Measurements from ENCODE around the gene GALNT17. TPM values are rescaled to one million over a fixed set of nuclear protein-coding genes. Genes with fewer than 3 reads are reported as not detected.

GALNT17 gene
- total RNA-seq, 1 donor from 2014 or later = 2.7 TPM

- Mint-ChIP-seq H3K36me3 (peaks cover 15% of the 10 kb centered on the region), H3K4me3 (no peak overlapping the region), H3K4me1 (peaks cover 3% of the 10 kb centered on the region), H3K27me3 (ENCODE audit: low read depth) (no peaks in the 10 kb centered on the region), H3K9me3 (peaks cover 31% of the 10 kb centered on the region), H3K27ac (no peak overlapping the region)
- TF ChIP-seq CTCF (IDR thresholded peaks at IDR 0.05; ENCODE audit: unreplicated experiment) = no peak
- DNase-seq (ENCODE audit: low spot score in 2 of 2, unreplicated experiment in 2 of 2) = no peak
Observed at GRCh38 chr7:71221049-71221448, 89.1 kb downstream of the GALNT17 start.

- no peak for TF ChIP-seq CTCF (IDR thresholded peaks at IDR 0.05; ENCODE audit: unreplicated experiment)
- peaks cover 31% of the 10 kb centered on the region for H3K9me3 Mint-ChIP-seq
- peaks cover 3% of the 10 kb centered on the region for H3K4me1 Mint-ChIP-seq
- peaks cover 15% of the 10 kb centered on the region for H3K36me3 Mint-ChIP-seq
- no peak overlapping the region for H3K4me3 Mint-ChIP-seq
- no peak overlapping the region for H3K27ac Mint-ChIP-seq
- no peak for DNase-seq (ENCODE audit: low spot score in 2 of 2, unreplicated experiment in 2 of 2)
- H3K27me3 Mint-ChIP-seq (ENCODE audit: low read depth) = no peaks in the 10 kb centered on the region
Observed at GRCh38 chr7:71221549-71221948, 89.6 kb downstream of the GALNT17 start.

GRCh38 chr7:71227126-71227525, 95.2 kb downstream of the GALNT17 start:
- H3K36me3 Mint-ChIP-seq = no peaks in the 10 kb centered on the region
- H3K4me3 Mint-ChIP-seq = no peak overlapping the region
- peaks cover 22% of the 10 kb centered on the region for H3K9me3 Mint-ChIP-seq
- H3K4me1 Mint-ChIP-seq = no peaks in the 10 kb centered on the region
- H3K27ac Mint-ChIP-seq = no peak overlapping the region
- no peak for TF ChIP-seq CTCF (IDR thresholded peaks at IDR 0.05; ENCODE audit: unreplicated experiment)
- no peaks in the 10 kb centered on the region for H3K27me3 Mint-ChIP-seq (ENCODE audit: low read depth)
- DNase-seq (ENCODE audit: low spot score in 2 of 2, unreplicated experiment in 2 of 2) = no peak

GRCh38 chr7:71229148-71229547, 97.2 kb downstream of the GALNT17 start:
- H3K4me1 Mint-ChIP-seq = no peaks in the 10 kb centered on the region
- H3K4me3 Mint-ChIP-seq = no peak overlapping the region
- no peak for DNase-seq (ENCODE audit: low spot score in 2 of 2, unreplicated experiment in 2 of 2)
- no peak overlapping the region for H3K27ac Mint-ChIP-seq
- peaks cover 19% of the 10 kb centered on the region for H3K9me3 Mint-ChIP-seq
- H3K36me3 Mint-ChIP-seq = no peaks in the 10 kb centered on the region
- TF ChIP-seq CTCF (IDR thresholded peaks at IDR 0.05; ENCODE audit: unreplicated experiment) = no peak
- peaks cover 9% of the 10 kb centered on the region for H3K27me3 Mint-ChIP-seq (ENCODE audit: low read depth)

- Mint-ChIP-seq H3K27me3 (ENCODE audit: low read depth) (peaks cover 9% of the 10 kb centered on the region), H3K27ac (no peak overlapping the region), H3K9me3 (peaks cover 19% of the 10 kb centered on the region), H3K4me1 (no peaks in the 10 kb centered on the region), H3K36me3 (no peaks in the 10 kb centered on the region), H3K4me3 (no peak overlapping the region)
- TF ChIP-seq CTCF (IDR thresholded peaks at IDR 0.05; ENCODE audit: unreplicated experiment) = no peak
- DNase-seq (ENCODE audit: low spot score in 2 of 2, unreplicated experiment in 2 of 2) = no peak
Observed at GRCh38 chr7:71229699-71230098, 97.8 kb downstream of the GALNT17 start.

- Mint-ChIP-seq H3K4me1 (peaks cover 22% of the 10 kb centered on the region), H3K4me3 (no peak overlapping the region), H3K27ac (no peak overlapping the region), H3K36me3 (no peaks in the 10 kb centered on the region), H3K9me3 (peaks cover 14% of the 10 kb centered on the region), H3K27me3 (ENCODE audit: low read depth) (peaks cover 9% of the 10 kb centered on the region)
- TF ChIP-seq CTCF (IDR thresholded peaks at IDR 0.05; ENCODE audit: unreplicated experiment) = no peak
- no peak for DNase-seq (ENCODE audit: low spot score in 2 of 2, unreplicated experiment in 2 of 2)
Observed at GRCh38 chr7:71235253-71235652, 103.3 kb downstream of the GALNT17 start.
